ENCODE measurements around the gene C3orf49.

GRCh38 chr3:63779227-63779626 lies 39.9 kb upstream of the C3orf49 start:
- TF ChIP-seq CTCF (IDR thresholded peaks at IDR 0.05) (no peak), POLR2A (IDR thresholded peaks at IDR 0.05) (no peak), POLR2AphosphoS5 (IDR thresholded peaks at IDR 0.05) (no peak), EP300 (IDR thresholded peaks at IDR 0.05; ENCODE audit: low read depth) (no peak)

All from transverse colon (tissue), 4 donors.